ENCODE measurements around the gene PLN. TPM values are rescaled to one million over a fixed set of nuclear protein-coding genes. Genes with fewer than 3 reads are reported as not detected.

The PLN gene
- total and polyA plus RNA-seq, 4 donors, result 0.36 to 6.0 (median 1.9) TPM

GRCh38 chr6:118586746-118587485 lies 38.8 kb downstream of the PLN start:
- no peak overlapping the region for H3K4me3 ChIP-seq (ENCODE audit: low read depth, low read length)
- 100% methylated on average over 1 of the region's 5 CpGs for WGBS (ENCODE audit: insufficient coverage)
- no peak for DNase-seq (ENCODE audit: low read depth in 4 of 6, low spot score in 6 of 6)
- H3K27me3 ChIP-seq (ENCODE audit: control insufficient read depth, insufficient read depth, low read length), result no peaks in the 10 kb centered on the region
- no peaks in the 10 kb centered on the region for H3K36me3 ChIP-seq (ENCODE audit: control insufficient read depth, insufficient read depth, low read length)
- no peak overlapping the region for H3K27ac ChIP-seq (ENCODE audit: low read depth, low read length)
- H3K9me3 ChIP-seq (ENCODE audit: control insufficient read depth, insufficient read depth, low read length), result no peaks in the 10 kb centered on the region
- H3K4me1 ChIP-seq (ENCODE audit: control insufficient read depth, insufficient read depth, low read length), result no peaks in the 10 kb centered on the region

GRCh38 chr6:118588626-118589025 lies 40.5 kb downstream of the PLN start:
- WGBS (ENCODE audit: insufficient coverage), result 94% methylated on average over 2 of the region's 5 CpGs
- Histone ChIP-seq H3K36me3 (ENCODE audit: control insufficient read depth, insufficient read depth, low read length) (no peaks in the 10 kb centered on the region), H3K27ac (ENCODE audit: low read depth, low read length) (no peak overlapping the region), H3K4me1 (ENCODE audit: control insufficient read depth, insufficient read depth, low read length) (no peaks in the 10 kb centered on the region), H3K9me3 (ENCODE audit: control insufficient read depth, insufficient read depth, low read length) (no peaks in the 10 kb centered on the region), H3K4me3 (ENCODE audit: low read depth, low read length) (no peak overlapping the region), H3K27me3 (ENCODE audit: control insufficient read depth, insufficient read depth, low read length) (no peaks in the 10 kb centered on the region)
- no peak for DNase-seq (ENCODE audit: low read depth in 4 of 6, low spot score in 6 of 6)

DNA sequence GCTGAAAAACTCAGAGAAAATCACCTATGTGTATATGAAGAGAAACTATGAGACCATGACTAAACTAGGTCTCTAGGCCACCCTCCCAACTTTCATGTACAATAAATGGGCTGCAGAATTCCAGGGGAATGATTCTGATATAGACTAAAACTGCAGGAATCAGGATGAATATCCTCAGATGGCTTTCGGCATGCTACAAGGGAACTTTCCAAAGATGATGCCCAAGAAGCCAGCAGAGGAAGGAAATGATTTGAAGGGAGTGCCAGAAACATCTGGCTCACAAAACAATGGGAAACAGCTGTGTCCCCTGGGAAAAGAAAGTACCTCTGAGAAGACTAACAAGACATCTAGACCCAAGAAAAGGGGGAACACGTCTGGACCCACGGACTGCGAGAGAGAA lies 41.1 kb downstream of the PLN start:
- Histone ChIP-seq H3K36me3 (ENCODE audit: control insufficient read depth, insufficient read depth, low read length) (no peaks in the 10 kb centered on the region), H3K4me1 (ENCODE audit: control insufficient read depth, insufficient read depth, low read length) (no peaks in the 10 kb centered on the region), H3K27me3 (ENCODE audit: control insufficient read depth, insufficient read depth, low read length) (no peaks in the 10 kb centered on the region), H3K9me3 (ENCODE audit: control insufficient read depth, insufficient read depth, low read length) (no peaks in the 10 kb centered on the region), H3K27ac (ENCODE audit: low read depth, low read length) (no peak overlapping the region), H3K4me3 (ENCODE audit: low read depth, low read length) (no peak overlapping the region)
- no peak for DNase-seq (ENCODE audit: low read depth in 4 of 6, low spot score in 6 of 6)
- WGBS (ENCODE audit: insufficient coverage), result 93% methylated on average over 1 of the region's 4 CpGs

DNA sequence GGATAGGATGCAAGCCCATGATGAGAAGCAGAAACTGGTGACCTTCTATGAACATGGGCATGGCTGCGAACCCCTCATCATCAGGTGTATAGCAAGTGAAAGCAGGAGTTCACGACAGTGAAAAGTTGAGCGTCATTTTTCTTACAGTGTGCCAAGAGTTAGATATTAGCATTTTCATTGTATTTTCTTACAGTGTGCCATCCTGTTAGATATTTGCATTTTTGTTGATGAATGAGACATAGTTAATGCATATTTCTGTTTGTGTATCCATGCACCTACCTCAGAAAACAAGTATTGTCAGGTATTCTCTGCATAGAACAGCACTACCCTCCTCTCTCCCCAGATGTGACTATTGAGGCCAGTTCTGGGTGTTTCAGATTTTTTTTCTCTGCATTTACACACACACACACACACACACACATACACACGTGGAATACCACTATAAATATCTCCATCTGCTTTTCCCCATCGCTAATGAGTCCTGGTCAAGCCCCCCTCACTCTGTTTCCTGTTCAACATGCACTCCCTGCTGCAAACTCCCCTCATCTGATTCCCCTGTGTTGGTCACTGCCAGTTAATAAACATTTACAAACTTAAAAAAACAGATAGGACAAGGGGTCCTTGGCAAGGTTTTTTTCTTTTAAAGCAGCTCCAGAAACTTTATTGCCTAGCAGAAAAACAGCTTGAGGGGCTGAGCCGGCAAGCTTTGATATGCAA lies 41.7 kb downstream of the PLN start:
- no peaks in the 10 kb centered on the region for H3K27me3 ChIP-seq (ENCODE audit: control insufficient read depth, insufficient read depth, low read length)
- H3K4me1 ChIP-seq (ENCODE audit: control insufficient read depth, insufficient read depth, low read length), result no peaks in the 10 kb centered on the region
- H3K4me3 ChIP-seq (ENCODE audit: low read depth, low read length), result no peak overlapping the region
- 55% methylated on average over 4 of the region's 6 CpGs for WGBS (ENCODE audit: insufficient coverage)
- H3K9me3 ChIP-seq (ENCODE audit: control insufficient read depth, insufficient read depth, low read length), result no peaks in the 10 kb centered on the region
- no peak for DNase-seq (ENCODE audit: low read depth in 4 of 6, low spot score in 6 of 6)
- H3K36me3 ChIP-seq (ENCODE audit: control insufficient read depth, insufficient read depth, low read length), result no peaks in the 10 kb centered on the region
- no peak overlapping the region for H3K27ac ChIP-seq (ENCODE audit: low read depth, low read length)

GRCh38 chr6:118591897-118592296 lies 43.8 kb downstream of the PLN start:
- H3K27ac ChIP-seq (ENCODE audit: low read depth, low read length), result no peak overlapping the region
- H3K27me3 ChIP-seq (ENCODE audit: control insufficient read depth, insufficient read depth, low read length), result no peaks in the 10 kb centered on the region
- no peaks in the 10 kb centered on the region for H3K4me1 ChIP-seq (ENCODE audit: control insufficient read depth, insufficient read depth, low read length)
- no CpG with 5 or more reads among the region's 3 CpGs for WGBS (ENCODE audit: insufficient coverage)
- DNase-seq (ENCODE audit: low read depth in 4 of 6, low spot score in 6 of 6), result no peak
- H3K36me3 ChIP-seq (ENCODE audit: control insufficient read depth, insufficient read depth, low read length), result no peaks in the 10 kb centered on the region
- no peaks in the 10 kb centered on the region for H3K9me3 ChIP-seq (ENCODE audit: control insufficient read depth, insufficient read depth, low read length)
- H3K4me3 ChIP-seq (ENCODE audit: low read depth, low read length), result no peak overlapping the region

- no peaks in the 10 kb centered on the region for H3K36me3 ChIP-seq (ENCODE audit: control insufficient read depth, insufficient read depth, low read length)
- no peak for DNase-seq (ENCODE audit: low read depth in 4 of 6, low spot score in 6 of 6)
- 100% methylated on average over 1 of the region's 1 CpG for WGBS (ENCODE audit: insufficient coverage)
Measured at GRCh38 chr6:118594877-118595276, 46.8 kb downstream of the PLN start.

DNA sequence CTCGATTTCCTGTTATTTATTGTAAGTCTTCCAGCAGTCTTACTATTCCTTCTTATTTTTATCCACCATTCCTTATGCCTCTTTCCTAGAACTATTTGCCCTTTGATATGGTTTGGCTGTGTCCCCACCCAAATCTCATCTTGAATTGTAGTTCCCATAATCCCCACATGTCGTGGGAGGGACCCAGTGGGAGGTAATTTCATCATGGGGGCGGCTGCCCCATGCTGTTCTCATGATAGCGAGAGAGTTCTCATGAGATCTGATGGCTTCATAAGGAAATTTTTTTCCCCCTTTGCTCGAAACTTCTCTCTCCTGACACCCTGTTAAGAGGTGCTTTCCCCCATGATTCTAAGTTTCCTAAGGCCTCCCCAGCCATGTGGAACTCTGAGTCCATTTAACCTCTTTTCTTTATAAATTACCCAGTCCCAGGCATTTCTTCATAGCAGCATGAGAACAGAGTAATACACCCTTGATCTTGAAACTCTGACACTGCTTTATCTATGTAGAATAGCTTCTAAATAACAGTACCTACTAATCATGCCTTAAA lies 48.8 kb downstream of the PLN start:
- Histone ChIP-seq H3K36me3 (ENCODE audit: control insufficient read depth, insufficient read depth, low read length) (no peaks in the 10 kb centered on the region), H3K9me3 (ENCODE audit: control insufficient read depth, insufficient read depth, low read length) (no peaks in the 10 kb centered on the region), H3K4me3 (ENCODE audit: low read depth, low read length) (no peak overlapping the region), H3K27ac (ENCODE audit: low read depth, low read length) (no peak overlapping the region), H3K27me3 (ENCODE audit: control insufficient read depth, insufficient read depth, low read length) (no peaks in the 10 kb centered on the region), H3K4me1 (ENCODE audit: control insufficient read depth, insufficient read depth, low read length) (no peaks in the 10 kb centered on the region)
- DNase-seq (ENCODE audit: low read depth in 4 of 6, low spot score in 6 of 6), result no peak
- 100% methylated on average over 1 of the region's 5 CpGs for WGBS (ENCODE audit: insufficient coverage)

More at GRCh38 chr6:118594877-118595276, 46.8 kb downstream of the PLN start:
- no peaks in the 10 kb centered on the region for H3K4me1 ChIP-seq (ENCODE audit: control insufficient read depth, insufficient read depth, low read length)
- no peak overlapping the region for H3K27ac ChIP-seq (ENCODE audit: low read depth, low read length)
- H3K4me3 ChIP-seq (ENCODE audit: low read depth, low read length), result no peak overlapping the region
- H3K9me3 ChIP-seq (ENCODE audit: control insufficient read depth, insufficient read depth, low read length), result no peaks in the 10 kb centered on the region
- H3K27me3 ChIP-seq (ENCODE audit: control insufficient read depth, insufficient read depth, low read length), result no peaks in the 10 kb centered on the region

- 77% methylated on average over 2 of the region's 3 CpGs for WGBS (ENCODE audit: insufficient coverage)
- no peaks in the 10 kb centered on the region for H3K36me3 ChIP-seq (ENCODE audit: control insufficient read depth, insufficient read depth, low read length)
Measured at GRCh38 chr6:118597636-118598035, 49.5 kb downstream of the PLN start.

GRCh38 chr6:118598324-118598723 lies 50.2 kb downstream of the PLN start:
- no peak overlapping the region for H3K27ac ChIP-seq (ENCODE audit: low read depth, low read length)
- H3K4me3 ChIP-seq (ENCODE audit: low read depth, low read length), result no peak overlapping the region
- no peaks in the 10 kb centered on the region for H3K36me3 ChIP-seq (ENCODE audit: control insufficient read depth, insufficient read depth, low read length)
- H3K9me3 ChIP-seq (ENCODE audit: control insufficient read depth, insufficient read depth, low read length), result no peaks in the 10 kb centered on the region
- DNase-seq (ENCODE audit: low read depth in 4 of 6, low spot score in 6 of 6), result no peak
- no peaks in the 10 kb centered on the region for H3K4me1 ChIP-seq (ENCODE audit: control insufficient read depth, insufficient read depth, low read length)
- H3K27me3 ChIP-seq (ENCODE audit: control insufficient read depth, insufficient read depth, low read length), result no peaks in the 10 kb centered on the region
- 83% methylated on average over 1 of the region's 2 CpGs for WGBS (ENCODE audit: insufficient coverage)

More at GRCh38 chr6:118597636-118598035, 49.5 kb downstream of the PLN start:
- H3K27ac ChIP-seq (ENCODE audit: low read depth, low read length), result no peak overlapping the region
- no peaks in the 10 kb centered on the region for H3K27me3 ChIP-seq (ENCODE audit: control insufficient read depth, insufficient read depth, low read length)
- DNase-seq (ENCODE audit: low read depth in 4 of 6, low spot score in 6 of 6), result no peak
- H3K4me3 ChIP-seq (ENCODE audit: low read depth, low read length), result no peak overlapping the region
- no peaks in the 10 kb centered on the region for H3K4me1 ChIP-seq (ENCODE audit: control insufficient read depth, insufficient read depth, low read length)
- no peaks in the 10 kb centered on the region for H3K9me3 ChIP-seq (ENCODE audit: control insufficient read depth, insufficient read depth, low read length)

All from spinal cord (tissue), 10 donors.